ENCODE measurements around the gene NOXA1. TPM values are rescaled to one million over a fixed set of nuclear protein-coding genes. Genes with fewer than 3 reads are reported as not detected.

Gene NOXA1
- total and polyA plus RNA-seq, 2 of the 8 experiments (the other 6 are each of a cell fraction or from before 2014, with no cell fraction given) = 0.34 to 0.91 TPM

DNA sequence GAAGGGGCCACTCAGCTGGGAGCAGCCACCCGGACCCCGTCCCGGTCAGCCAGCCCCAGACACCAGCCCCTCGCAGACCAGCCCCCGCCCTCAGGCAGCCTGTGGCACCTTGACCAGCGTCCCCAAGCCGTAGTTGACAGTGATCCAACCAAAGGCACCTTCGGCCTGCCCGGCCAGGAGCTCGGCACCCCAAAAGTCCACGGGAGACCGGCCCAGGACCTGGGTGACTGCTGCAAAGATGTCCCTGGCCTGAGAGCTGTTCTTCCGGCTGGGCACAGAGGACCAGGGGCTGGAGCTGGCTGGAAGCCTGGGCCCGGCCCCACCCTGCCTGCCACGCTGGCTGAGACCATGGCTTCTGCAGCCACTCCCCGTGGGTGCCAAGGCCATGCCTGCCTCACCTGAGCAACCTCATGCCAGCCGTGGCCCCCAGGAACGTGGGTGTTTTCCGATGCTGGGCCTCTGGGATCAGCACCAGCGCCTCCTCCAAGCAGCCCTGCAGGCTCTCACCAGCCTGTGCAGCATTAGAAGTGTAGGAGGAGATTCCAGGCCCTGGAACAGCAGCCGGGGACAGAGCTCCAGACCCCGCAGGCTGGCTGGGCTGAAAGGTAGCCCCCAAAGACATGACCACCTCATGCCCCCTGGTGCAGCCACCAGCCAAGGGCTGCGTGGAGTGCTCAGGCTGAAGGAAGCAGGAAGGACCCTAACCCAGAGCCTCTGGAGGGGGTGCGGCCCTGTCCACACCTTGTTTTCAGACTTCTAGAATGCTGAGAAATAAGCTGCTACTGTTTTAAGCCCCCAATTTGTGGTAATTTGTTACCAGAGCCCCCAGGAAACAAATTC lies 13.8 kb downstream of the NOXA1 start:
- H2AFZ ChIP-seq (ENCODE audit: low read length) = no peak overlapping the region
- H3K56ac ChIP-seq (replicated peaks; ENCODE audit: insufficient read length, low read depth, low read length) = no peak overlapping the region
- H4K91ac ChIP-seq (replicated peaks; ENCODE audit: insufficient read length, low read length) = no peak overlapping the region
- no peaks in the 10 kb centered on the region for H3K9me3 ChIP-seq (ENCODE audit: insufficient read depth in 2 of 2, low read depth in 1 of 2, low read length in 1 of 2)
- no peaks in the 10 kb centered on the region for H3K79me1 ChIP-seq (ENCODE audit: low read depth, low read length)
- no peak for DNase-seq (ENCODE audit: low read depth in 1 of 2, low spot score in 2 of 2)
- FAIRE-seq = no peak
- TF ChIP-seq KDM5A (IDR thresholded peaks at IDR 0.05; ENCODE audit: low read length) (no peak), CTBP2 (IDR thresholded peaks at IDR 0.05; ENCODE audit: borderline replicate concordance, insufficient read depth, insufficient read length, low read length) (no peak), HDAC2 (IDR thresholded peaks at IDR 0.05; ENCODE audit: borderline replicate concordance in 1 of 2, low read depth in 2 of 2, low read length in 2 of 2) (no peak), CTCF (IDR thresholded peaks at IDR 0.05; ENCODE audit: control extremely low read depth in 1 of 3, insufficient read depth in 1 of 3, low read depth in 1 of 3, low read length in 3 of 3) (no peak), SIN3A (conservative IDR thresholded peaks at IDR 0.05 in 1 of 2, IDR thresholded peaks at IDR 0.05 in 1 of 2; ENCODE audit: low read depth in 1 of 2, low read length in 2 of 2) (no peak), JUN (IDR thresholded peaks at IDR 0.05; ENCODE audit: low read depth, low read length) (no peak), SP4 (IDR thresholded peaks at IDR 0.05; ENCODE audit: low read length) (no peak), YY1 (IDR thresholded peaks at IDR 0.05; ENCODE audit: low read depth, low read length) (no peak)
- no peak overlapping the region for H2BK15ac ChIP-seq (ENCODE audit: low read length)
- no peak overlapping the region for H3K18ac ChIP-seq (ENCODE audit: extremely low read depth, low read length)
- no peak overlapping the region for H2BK5ac ChIP-seq (ENCODE audit: low read depth, low read length)
- H3K27me3 ChIP-seq (replicated peaks in 1 of 4; ENCODE audit: control insufficient read depth in 3 of 4, extremely low read depth in 1 of 4, insufficient read depth in 3 of 4, low read length in 3 of 4) = no peaks in the 10 kb centered on the region
- peaks cover 0 to 2% (median 0%) of the 10 kb centered on the region in 4 experiments; a peak in 1 of 7 replicates for H3K4me1 ChIP-seq (replicated peaks in 1 of 4; ENCODE audit: control insufficient read depth in 3 of 4, insufficient read depth in 4 of 4, low read length in 3 of 4)
- H3K14ac ChIP-seq (ENCODE audit: insufficient read length) = no peak overlapping the region
- no peak overlapping the region for H3K9ac ChIP-seq (replicated peaks in 1 of 4; ENCODE audit: extremely low read depth in 1 of 4, low read depth in 3 of 4, low read length in 3 of 4)
- H3K79me2 ChIP-seq (ENCODE audit: control insufficient read depth in 1 of 2, insufficient read depth in 2 of 2, low read length in 2 of 2) = no peaks in the 10 kb centered on the region
- no peak overlapping the region for H3K23ac ChIP-seq (ENCODE audit: insufficient read length)
- no peak overlapping the region for H3K4me3 ChIP-seq (ENCODE audit: extremely low read depth in 1 of 4, insufficient read depth in 2 of 4, low read depth in 3 of 4, low read length in 4 of 4)
- H3K4me2 ChIP-seq (ENCODE audit: insufficient read depth in 1 of 2, low read depth in 2 of 2, low read length in 2 of 2) = no peak overlapping the region
- no peak overlapping the region for H4K8ac ChIP-seq (ENCODE audit: extremely low read depth, insufficient read depth, low read length)
- no peak overlapping the region for H4K5ac ChIP-seq (ENCODE audit: insufficient read length, low read depth, low read length)
- H2BK120ac ChIP-seq (replicated peaks; ENCODE audit: low read depth, low read length) = no peak overlapping the region
- POLR2A ChIA-PET (ENCODE audit: partially characterized antibody) = interaction anchor here (0.6 to 1.6 kb wide), 3 partner anchors 9 to 462 kb away, joined by 3 to 5 read pairs (median 3); partner anchors contain the start of genes EXD3 and NOXA1
- CTCF ChIA-PET (ENCODE audit: partially characterized antibody) = interaction anchor here (1.0 to 2.0 kb wide), 5 partner anchors 8 to 150 kb away, joined by 3 to 8 read pairs (median 3); partner anchors contain the start of genes EXD3 and NRARP
- no peak overlapping the region for H2BK12ac ChIP-seq (ENCODE audit: low read depth, low read length)
- H4K20me1 ChIP-seq (replicated peaks in 1 of 2; ENCODE audit: control insufficient read depth in 1 of 2, insufficient read depth in 2 of 2, low read length in 2 of 2) = no peaks in the 10 kb centered on the region
- no peak overlapping the region for H3K4ac ChIP-seq (replicated peaks; ENCODE audit: insufficient read length, low read depth, low read length)
- no peaks in the 10 kb centered on the region for H3K36me3 ChIP-seq (ENCODE audit: control insufficient read depth in 2 of 4, insufficient read depth in 4 of 4, low read length in 3 of 4)
- no peak overlapping the region for H3K27ac ChIP-seq (ENCODE audit: low read depth, low read length)
- no peaks in the 10 kb centered on the region; the same call in 1 of the 2 replicates for H3K23me2 ChIP-seq (ENCODE audit: low read depth, low read length)
- 93% methylated on average over 22 of the region's 24 CpGs; no CpG with 5 or more reads in 1 of the 2 experiments for WGBS, 2 experiments (ENCODE audit: extremely low coverage in 1 of 2, insufficient coverage in 1 of 2, insufficient read length in 1 of 2, insufficient replicate concordance in 2 of 2, low coverage in 1 of 2, low lambda C conversion rate in 2 of 2, missing lambda C conversion rate in 1 of 2)
- H2BK20ac ChIP-seq (ENCODE audit: low read length) = no peak overlapping the region
- H2AK5ac ChIP-seq (ENCODE audit: low read depth, low read length) = no peak overlapping the region
